HG03354 (cell line): ENCODE measurements around the gene RALGDS.

Experiments used
- ATAC-seq: cut with Tn5 transposase; IDR thresholded peaks from one replicate; pipeline ENCODE4 v1.9.1; 2021; ENCODE audit warnings: mild to moderate bottlenecking; ENCODE audit not compliant: unreplicated experiment, poor library complexity, severe bottlenecking

The RALGDS gene

GRCh38 chr9:133137451-133138231 is 16.6 kb upstream of the RALGDS start:
- ATAC-seq, result no peak

- ATAC-seq, result no peak
Measured at GRCh38 chr9:133135146-133135745, 14.2 kb upstream of the RALGDS start.

- no peak for ATAC-seq
Measured at GRCh38 chr9:133134388-133135145, 13.5 kb upstream of the RALGDS start.

- ATAC-seq, result peak; percentile 88
Measured at GRCh38 chr9:133133681-133134387, 12.8 kb upstream of the RALGDS start.

GRCh38 chr9:133132174-133132573 is 11.1 kb upstream of the RALGDS start:
- ATAC-seq, result no peak

GRCh38 chr9:133131506-133131905 is 10.5 kb upstream of the RALGDS start:
- ATAC-seq, result no peak

- no peak for ATAC-seq
Measured at GRCh38 chr9:133130685-133131244, 9.7 kb upstream of the RALGDS start.

- no peak for ATAC-seq
Measured at GRCh38 chr9:133129001-133129795, 8.2 kb upstream of the RALGDS start.

- ATAC-seq, result no peak
Measured at GRCh38 chr9:133128152-133128551, 7.1 kb upstream of the RALGDS start.

- ATAC-seq, result no peak
Measured at GRCh38 chr9:133127340-133127981, 6.4 kb upstream of the RALGDS start.

- ATAC-seq, result no peak
Measured at GRCh38 chr9:133126697-133127339, 5.8 kb upstream of the RALGDS start.

GRCh38 chr9:133125941-133126696 is 5.1 kb upstream of the RALGDS start:
- ATAC-seq, result peak; percentile 58

GRCh38 chr9:133124907-133125275 is 3.9 kb upstream of the RALGDS start:
- no peak for ATAC-seq

- ATAC-seq, result no peak
Measured at GRCh38 chr9:133124123-133124906, 3.3 kb upstream of the RALGDS start.

GRCh38 chr9:133122935-133123611 is 2.0 kb upstream of the RALGDS start:
- no peak for ATAC-seq

GRCh38 chr9:133122605-133122934 is 1.5 kb upstream of the RALGDS start:
- ATAC-seq, result no peak
